ENCODE data around the gene XKR8.
"Not testable (repeated sequence)": the region's sequence is repeated elsewhere in the genome, so short reads cannot be mapped to it uniquely, and the experiment has no call there.

The XKR8 gene

DNA sequence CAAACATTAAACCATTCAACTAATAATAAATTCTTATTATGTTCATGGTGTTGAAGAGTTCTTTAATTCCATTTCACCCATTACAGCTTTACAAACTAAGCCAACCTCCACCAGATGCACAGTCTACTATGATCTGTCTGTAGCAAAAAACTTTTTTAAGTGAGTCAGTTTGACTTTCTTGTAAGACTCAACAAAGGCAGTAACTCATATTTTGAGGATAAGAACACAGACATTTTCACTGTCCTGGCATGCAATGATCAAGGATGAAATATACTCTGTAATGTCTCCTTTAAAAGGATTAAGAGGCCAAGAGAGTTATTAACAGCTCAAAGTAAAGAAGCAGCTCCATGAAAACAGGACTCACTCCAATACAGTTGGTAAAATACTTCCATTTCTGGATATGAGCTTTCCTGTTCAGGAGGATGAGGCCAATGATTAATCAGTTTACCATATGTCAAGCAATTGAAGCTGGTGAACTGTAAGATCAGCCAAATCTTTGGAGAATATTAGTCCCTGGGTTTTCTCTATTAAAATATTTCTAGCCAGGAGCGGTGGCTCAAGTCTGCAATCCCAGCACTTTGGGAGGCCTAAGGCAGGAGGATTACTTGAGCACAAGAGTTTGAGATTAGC is 20.6 kb downstream of the XKR8 start:
- Histone ChIP-seq H3K36me3 (ENCODE audit: control insufficient read depth, insufficient read depth, low read length) (no peaks in the 10 kb centered on the region), H3K9me3 (ENCODE audit: control insufficient read depth, insufficient read depth, low read length) (no peaks in the 10 kb centered on the region), H3K4me3 (ENCODE audit: low read length) (no peak overlapping the region), H3K27me3 (ENCODE audit: control insufficient read depth, insufficient read depth, low read length) (no peaks in the 10 kb centered on the region), H3K4me1 (ENCODE audit: control insufficient read depth, insufficient read depth, low read length) (no peaks in the 10 kb centered on the region), H3K27ac (ENCODE audit: low read length) (no peak overlapping the region)
- no peak for DNase-seq (ENCODE audit: low read depth, low spot score)
- no CpG with 5 or more reads among the region's 1 CpG for WGBS (ENCODE audit: insufficient coverage, insufficient read length)

DNA sequence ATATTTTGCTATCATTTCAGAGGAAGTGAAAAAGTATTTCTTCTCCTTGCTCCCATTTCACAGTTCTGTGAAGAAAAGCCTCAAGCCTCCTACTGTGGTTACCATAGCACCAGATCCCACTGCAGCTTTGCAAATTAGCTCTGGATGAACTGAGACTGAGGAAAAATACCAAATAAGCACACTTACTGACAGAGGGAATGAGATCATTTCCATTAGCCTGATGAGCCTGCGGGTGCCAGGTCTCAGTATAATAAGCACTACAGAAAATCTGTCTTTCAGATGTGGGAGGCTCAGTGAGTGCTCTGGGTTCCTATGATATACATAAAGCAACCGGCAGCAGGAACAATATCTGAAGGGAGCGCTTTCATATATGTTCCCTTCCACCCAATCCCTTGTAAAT is 21.4 kb downstream of the XKR8 start:
- H3K4me1 ChIP-seq (ENCODE audit: control insufficient read depth, insufficient read depth, low read length) = no peaks in the 10 kb centered on the region
- no peak overlapping the region for H3K27ac ChIP-seq (ENCODE audit: low read length)
- H3K27me3 ChIP-seq (ENCODE audit: control insufficient read depth, insufficient read depth, low read length) = no peaks in the 10 kb centered on the region
- WGBS (ENCODE audit: insufficient coverage, insufficient read length) = no CpG with 5 or more reads among the region's 3 CpGs
- no peak for DNase-seq (ENCODE audit: low read depth, low spot score)
- H3K9me3 ChIP-seq (ENCODE audit: control insufficient read depth, insufficient read depth, low read length) = no peaks in the 10 kb centered on the region
- H3K4me3 ChIP-seq (ENCODE audit: low read length) = no peak overlapping the region
- H3K36me3 ChIP-seq (ENCODE audit: control insufficient read depth, insufficient read depth, low read length) = no peaks in the 10 kb centered on the region

DNA sequence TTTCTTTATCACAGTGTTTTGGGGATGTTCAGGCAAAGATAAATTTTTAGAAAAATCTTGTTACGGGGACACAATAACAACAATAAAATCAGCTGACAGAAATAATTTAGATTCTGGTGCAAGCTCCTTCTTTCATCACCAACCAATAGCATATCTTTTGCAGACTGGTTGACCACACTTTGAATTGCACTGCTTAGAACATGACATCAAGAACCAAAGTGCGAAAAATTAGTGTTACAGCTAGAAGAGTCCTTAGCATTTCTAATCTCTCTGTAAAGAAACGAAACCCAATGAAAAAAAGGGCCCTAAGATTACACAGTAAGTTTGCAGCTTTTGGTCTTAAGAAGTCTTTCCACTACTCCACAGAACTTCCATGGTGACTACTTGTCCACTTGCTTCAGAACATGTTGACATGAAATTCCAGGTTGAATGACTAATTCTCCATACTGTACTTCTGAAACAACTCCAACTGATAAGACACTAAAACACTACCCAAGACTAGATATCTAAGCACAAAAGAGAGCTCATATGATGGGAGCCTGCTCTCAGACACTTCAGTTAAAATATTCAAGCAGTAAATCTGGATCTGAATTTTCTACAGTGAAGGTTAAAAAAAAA is 31.3 kb downstream of the XKR8 start:
- Histone ChIP-seq H3K9me3 (ENCODE audit: control insufficient read depth, insufficient read depth, low read length) (no peaks in the 10 kb centered on the region), H3K27me3 (ENCODE audit: control insufficient read depth, insufficient read depth, low read length) (no peaks in the 10 kb centered on the region), H3K4me3 (ENCODE audit: low read length) (no peak overlapping the region), H3K36me3 (ENCODE audit: control insufficient read depth, insufficient read depth, low read length) (peaks cover 14% of the 10 kb centered on the region; the same call in 1 of the 2 replicates), H3K4me1 (ENCODE audit: control insufficient read depth, insufficient read depth, low read length) (no peaks in the 10 kb centered on the region), H3K27ac (ENCODE audit: low read length) (no peak overlapping the region)
- DNase-seq (ENCODE audit: low read depth, low spot score) = no peak
- WGBS (ENCODE audit: insufficient coverage, insufficient read length) = no CpG with 5 or more reads among the region's 3 CpGs

DNA sequence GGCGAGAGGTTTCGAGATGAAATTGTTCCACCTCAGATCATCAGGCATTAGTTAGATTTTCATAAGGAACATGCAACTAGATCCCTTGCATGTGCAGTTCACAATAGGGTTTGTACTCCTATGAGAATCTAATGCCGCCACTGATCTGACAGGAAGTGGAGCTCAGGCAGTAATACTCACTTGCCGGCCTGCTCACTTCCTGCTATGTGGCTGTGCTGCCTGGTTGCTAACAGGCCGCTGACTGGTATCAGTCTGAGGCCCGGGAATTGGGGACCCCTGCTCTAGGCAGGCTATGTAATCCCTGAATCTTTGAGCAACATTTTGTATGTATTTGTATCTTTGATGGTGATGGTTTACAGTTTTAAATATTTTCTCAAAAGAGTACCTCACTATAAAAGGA is 32.5 kb downstream of the XKR8 start:
- no peak overlapping the region for H3K4me3 ChIP-seq (ENCODE audit: low read length)
- DNase-seq (ENCODE audit: low read depth, low spot score) = no peak
- WGBS (ENCODE audit: insufficient coverage, insufficient read length) = no CpG with 5 or more reads among the region's 6 CpGs
- no peak overlapping the region for H3K27ac ChIP-seq (ENCODE audit: low read length)
- H3K4me1 ChIP-seq (ENCODE audit: control insufficient read depth, insufficient read depth, low read length) = no peaks in the 10 kb centered on the region
- H3K9me3 ChIP-seq (ENCODE audit: control insufficient read depth, insufficient read depth, low read length) = no peaks in the 10 kb centered on the region
- peaks cover 17% of the 10 kb centered on the region; the same call in 1 of the 2 replicates for H3K36me3 ChIP-seq (ENCODE audit: control insufficient read depth, insufficient read depth, low read length)
- H3K27me3 ChIP-seq (ENCODE audit: control insufficient read depth, insufficient read depth, low read length) = no peaks in the 10 kb centered on the region

DNA sequence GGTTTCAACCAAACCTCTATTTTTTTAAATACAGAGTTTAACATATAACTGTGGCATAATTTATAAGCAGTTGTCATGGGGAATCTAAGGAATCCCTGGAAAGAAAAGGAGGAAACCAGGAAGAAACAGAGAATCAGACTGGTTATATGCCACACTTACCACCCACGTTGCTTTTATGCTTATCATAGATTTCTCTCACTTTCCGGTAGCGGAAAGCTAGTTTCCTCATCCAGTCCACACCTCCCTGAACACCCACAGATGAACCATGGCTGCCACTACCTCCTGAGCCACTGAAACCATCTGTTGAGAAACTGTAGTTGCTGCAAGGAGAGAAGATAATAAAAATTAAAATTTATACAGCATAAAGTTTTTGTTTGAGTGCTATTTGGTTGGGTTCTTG is 33.5 kb downstream of the XKR8 start:
- Histone ChIP-seq H3K36me3 (ENCODE audit: control insufficient read depth, insufficient read depth, low read length) (peaks cover 14% of the 10 kb centered on the region; the same call in 1 of the 2 replicates), H3K4me3 (ENCODE audit: low read length) (no peak overlapping the region), H3K4me1 (ENCODE audit: control insufficient read depth, insufficient read depth, low read length) (no peaks in the 10 kb centered on the region), H3K9me3 (ENCODE audit: control insufficient read depth, insufficient read depth, low read length) (no peaks in the 10 kb centered on the region), H3K27ac (ENCODE audit: low read length) (no peak overlapping the region), H3K27me3 (ENCODE audit: control insufficient read depth, insufficient read depth, low read length) (no peaks in the 10 kb centered on the region)
- WGBS (ENCODE audit: insufficient coverage, insufficient read length) = no CpG with 5 or more reads among the region's 3 CpGs
- DNase-seq (ENCODE audit: low read depth, low spot score) = no peak

DNA sequence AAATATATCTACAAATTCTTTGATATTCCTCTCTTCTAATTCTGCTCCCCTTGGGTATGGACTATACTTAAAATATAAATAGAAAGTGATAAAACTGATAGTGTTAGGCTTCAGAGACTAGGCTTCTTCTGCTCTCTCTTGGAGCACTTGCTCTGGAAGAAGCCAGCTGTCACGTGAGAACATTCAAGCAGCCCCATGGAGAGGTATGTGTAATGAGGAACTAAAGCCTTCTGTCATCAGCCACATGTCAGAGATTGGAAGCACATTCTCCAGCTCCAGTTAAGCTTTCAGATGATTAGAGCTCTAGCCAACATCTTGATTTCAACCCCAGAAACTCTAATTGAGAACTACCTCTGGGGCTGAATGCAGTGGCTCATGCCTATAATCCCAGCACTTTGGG is 34.3 kb downstream of the XKR8 start:
- DNase-seq (ENCODE audit: low read depth, low spot score) = no peak
- Histone ChIP-seq H3K4me3 (ENCODE audit: low read length) (no peak overlapping the region), H3K36me3 (ENCODE audit: control insufficient read depth, insufficient read depth, low read length) (peaks cover 9% of the 10 kb centered on the region; the same call in 1 of the 2 replicates), H3K27me3 (ENCODE audit: control insufficient read depth, insufficient read depth, low read length) (no peaks in the 10 kb centered on the region), H3K27ac (ENCODE audit: low read length) (no peak overlapping the region), H3K9me3 (ENCODE audit: control insufficient read depth, insufficient read depth, low read length) (no peaks in the 10 kb centered on the region), H3K4me1 (ENCODE audit: control insufficient read depth, insufficient read depth, low read length) (no peaks in the 10 kb centered on the region)
- WGBS (ENCODE audit: insufficient coverage, insufficient read length) = no CpG with 5 or more reads among the region's 1 CpG

DNA sequence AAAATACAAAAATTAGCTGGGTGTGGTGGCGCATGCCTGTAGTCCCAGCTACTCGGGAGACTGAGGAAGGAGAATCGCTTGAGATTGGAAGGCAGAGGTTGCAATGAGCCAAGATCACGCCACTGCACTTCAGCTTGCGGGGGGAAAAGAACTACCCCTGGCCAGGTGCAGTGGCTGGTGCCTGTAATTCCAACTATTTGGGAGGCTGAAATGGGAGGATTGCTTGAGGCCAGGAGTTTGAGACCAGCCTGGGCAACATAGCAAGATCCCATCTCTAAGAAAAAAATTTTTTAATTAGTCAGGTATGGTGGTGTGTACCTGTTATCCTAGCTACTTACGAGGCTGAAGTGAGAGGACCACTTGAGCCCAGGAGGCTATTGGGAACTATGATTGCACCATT is 34.8 kb downstream of the XKR8 start:
- H3K9me3 ChIP-seq (ENCODE audit: control insufficient read depth, insufficient read depth, low read length); H3K36me3 ChIP-seq (ENCODE audit: control insufficient read depth, insufficient read depth, low read length); H3K4me1 ChIP-seq (ENCODE audit: control insufficient read depth, insufficient read depth, low read length); H3K27ac ChIP-seq (ENCODE audit: low read length); H3K27me3 ChIP-seq (ENCODE audit: control insufficient read depth, insufficient read depth, low read length); H3K4me3 ChIP-seq (ENCODE audit: low read length); DNase-seq (ENCODE audit: low read depth, low spot score): not testable (repeated sequence)
- WGBS (ENCODE audit: insufficient coverage, insufficient read length) = no CpG with 5 or more reads among the region's 6 CpGs

DNA sequence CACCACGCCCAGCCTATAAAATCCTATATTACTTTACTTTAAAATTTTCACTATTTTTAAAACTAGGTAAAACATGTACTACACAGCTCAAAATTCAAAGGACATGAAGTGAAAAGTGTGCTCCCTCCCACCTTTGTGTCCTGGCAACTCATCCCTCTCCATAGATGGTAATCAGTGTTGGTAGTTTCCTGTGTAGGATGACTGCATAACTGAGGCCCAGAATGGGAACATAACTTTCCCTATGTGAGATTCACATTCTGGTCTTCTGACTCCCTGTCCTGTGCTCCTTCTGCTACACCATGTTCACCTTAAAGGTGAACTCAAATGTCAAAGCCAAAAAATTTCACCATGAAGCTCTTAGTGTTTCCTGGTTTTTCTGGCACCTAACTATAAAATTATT is 39.3 kb downstream of the XKR8 start:
- no CpG with 5 or more reads among the region's 1 CpG for WGBS (ENCODE audit: insufficient coverage, insufficient read length)

DNA sequence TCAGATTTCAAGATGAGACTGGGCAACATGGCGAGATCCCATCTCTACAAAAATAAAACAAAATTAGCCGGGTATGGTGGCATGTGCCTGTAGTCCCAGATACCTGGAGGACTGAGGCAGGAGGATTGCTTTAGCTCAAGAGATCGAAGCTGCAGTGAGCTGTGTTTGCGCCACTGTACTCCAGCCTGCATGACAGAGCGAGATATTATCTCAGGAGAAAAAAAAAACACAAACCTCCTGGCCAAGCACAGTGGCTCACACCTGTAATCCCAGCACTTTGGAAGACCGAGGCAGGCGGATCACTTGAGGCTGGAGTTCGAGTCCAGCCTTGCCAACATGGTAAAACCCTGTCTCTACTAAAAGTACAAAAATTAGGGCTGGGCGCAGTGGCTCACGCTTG is 42.8 kb downstream of the XKR8 start:
- no peak for DNase-seq (ENCODE audit: low read depth, low spot score)
- H3K27ac ChIP-seq (ENCODE audit: low read length) = no peak overlapping the region
- no peaks in the 10 kb centered on the region for H3K27me3 ChIP-seq (ENCODE audit: control insufficient read depth, insufficient read depth, low read length)
- no CpG with 5 or more reads among the region's 10 CpGs for WGBS (ENCODE audit: insufficient coverage, insufficient read length)
- H3K9me3 ChIP-seq (ENCODE audit: control insufficient read depth, insufficient read depth, low read length) = no peaks in the 10 kb centered on the region
- H3K4me1 ChIP-seq (ENCODE audit: control insufficient read depth, insufficient read depth, low read length) = no peaks in the 10 kb centered on the region
- peaks cover 2% of the 10 kb centered on the region; the same call in 1 of the 2 replicates for H3K36me3 ChIP-seq (ENCODE audit: control insufficient read depth, insufficient read depth, low read length)
- no peak overlapping the region for H3K4me3 ChIP-seq (ENCODE audit: low read length)

More for the DNA sequence above, 39.3 kb downstream of the XKR8 start:
- H3K9me3 ChIP-seq (ENCODE audit: control insufficient read depth, insufficient read depth, low read length) = no peaks in the 10 kb centered on the region
- peaks cover 4% of the 10 kb centered on the region; the same call in 1 of the 2 replicates for H3K36me3 ChIP-seq (ENCODE audit: control insufficient read depth, insufficient read depth, low read length)
- no peaks in the 10 kb centered on the region for H3K4me1 ChIP-seq (ENCODE audit: control insufficient read depth, insufficient read depth, low read length)
- no peaks in the 10 kb centered on the region for H3K27me3 ChIP-seq (ENCODE audit: control insufficient read depth, insufficient read depth, low read length)
- H3K27ac ChIP-seq (ENCODE audit: low read length) = no peak overlapping the region
- H3K4me3 ChIP-seq (ENCODE audit: low read length) = no peak overlapping the region
- no peak for DNase-seq (ENCODE audit: low read depth, low spot score)

DNA sequence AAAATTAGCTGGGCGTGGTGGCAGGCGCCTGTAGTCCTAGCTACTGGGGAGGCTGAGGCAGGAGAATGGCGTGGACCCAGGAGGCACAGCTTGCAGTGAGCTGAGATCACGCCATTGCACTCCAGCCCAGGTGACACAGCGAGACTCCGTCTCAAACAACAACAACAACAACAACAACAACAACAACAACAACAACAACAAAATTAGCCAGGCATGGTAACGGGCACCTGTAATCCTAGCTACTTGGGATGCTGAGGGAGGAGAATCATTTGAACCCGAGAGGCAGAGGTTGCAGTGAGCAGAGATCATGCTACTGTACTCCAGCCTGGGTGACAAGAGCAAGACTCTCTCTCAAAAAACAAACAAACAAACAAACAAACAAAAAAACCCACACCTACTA is 43.3 kb downstream of the XKR8 start:
- not testable (repeated sequence) for H3K27ac ChIP-seq (ENCODE audit: low read length); H3K4me1 ChIP-seq (ENCODE audit: control insufficient read depth, insufficient read depth, low read length); H3K4me3 ChIP-seq (ENCODE audit: low read length); H3K9me3 ChIP-seq (ENCODE audit: control insufficient read depth, insufficient read depth, low read length); DNase-seq (ENCODE audit: low read depth, low spot score); H3K36me3 ChIP-seq (ENCODE audit: control insufficient read depth, insufficient read depth, low read length); H3K27me3 ChIP-seq (ENCODE audit: control insufficient read depth, insufficient read depth, low read length)
- WGBS (ENCODE audit: insufficient coverage, insufficient read length) = no CpG with 5 or more reads among the region's 8 CpGs

DNA sequence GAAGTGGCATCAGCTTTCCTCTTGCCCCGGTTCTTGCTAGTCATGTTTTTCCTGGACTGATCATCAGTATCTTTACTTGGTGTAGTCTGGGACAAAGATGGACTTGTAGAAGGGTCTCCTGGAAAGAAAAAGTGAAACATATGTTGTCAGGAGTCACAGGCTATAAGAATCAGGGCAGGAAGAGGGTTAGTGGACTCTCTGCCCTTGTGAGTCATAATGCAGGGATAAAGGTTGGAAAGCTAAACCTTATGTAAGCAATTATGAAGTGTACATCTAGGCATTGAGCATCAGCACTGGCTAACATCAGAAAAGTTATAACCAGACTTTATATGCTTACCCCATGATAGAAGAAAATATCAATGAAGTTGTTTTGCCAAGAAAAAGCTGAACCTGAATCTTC is 51.2 kb downstream of the XKR8 start:
- Histone ChIP-seq H3K9me3 (ENCODE audit: control insufficient read depth, insufficient read depth, low read length) (no peaks in the 10 kb centered on the region), H3K27me3 (ENCODE audit: control insufficient read depth, insufficient read depth, low read length) (no peaks in the 10 kb centered on the region), H3K4me1 (ENCODE audit: control insufficient read depth, insufficient read depth, low read length) (no peaks in the 10 kb centered on the region), H3K36me3 (ENCODE audit: control insufficient read depth, insufficient read depth, low read length) (peaks cover 5% of the 10 kb centered on the region; the same call in 1 of the 2 replicates), H3K27ac (ENCODE audit: low read length) (no peak overlapping the region), H3K4me3 (ENCODE audit: low read length) (no peak overlapping the region)
- WGBS (ENCODE audit: insufficient coverage, insufficient read length) = no CpG with 5 or more reads among the region's 1 CpG
- no peak for DNase-seq (ENCODE audit: low read depth, low spot score)

Measured in iPS DF 6.9 (cell line).